Suprapubic skin (tissue), 4 donors: ENCODE measurements around the gene HINT1. TPM values are rescaled to one million over a fixed set of nuclear protein-coding genes. Genes with fewer than 3 reads are reported as not detected.

Experiments used
- DNase-seq, 2 donors: peaks; one replicate each; pipeline ENCODE4 v3.0.0-alpha.2; 2019; ENCODE audit warnings: low spot score in 2 of 2
- H3K27ac ChIP-seq: fragments of 200-600 bp; sonication (generic); one replicate; pipeline ENCODE4 v1.5.1; 2019
- H3K27me3 ChIP-seq: fragments of 200-600 bp; sonication (generic); one replicate; pipeline ENCODE4 v1.5.1; 2019
- H3K36me3 ChIP-seq: fragments of 200-600 bp; sonication (generic); one replicate; pipeline ENCODE4 v1.5.1; 2019
- H3K4me1 ChIP-seq: fragments of 200-600 bp; sonication (generic); one replicate; pipeline ENCODE4 v1.5.1; 2019
- H3K4me3 ChIP-seq: fragments of 200-600 bp; sonication (generic); one replicate; pipeline ENCODE4 v1.5.1; 2019; ENCODE audit warnings: mild to moderate bottlenecking
- H3K9me3 ChIP-seq: fragments of 200-600 bp; sonication (generic); one replicate; pipeline ENCODE4 v1.5.1; 2019
- EP300 ChIP-seq: sonication (generic); formaldehyde crosslinking; IDR thresholded peaks from one replicate; pipeline ENCODE4 v1.6.1; 2017; ENCODE audit warnings: antibody characterized with exemption
- POLR2A ChIP-seq, 2 donors: fragments of 450-650 bp; IDR thresholded peaks; one replicate each; pipeline ENCODE4 v1.6.1; 2017; ENCODE audit warnings: antibody characterized with exemption in 2 of 2, mild to moderate bottlenecking in 2 of 2, moderate library complexity in 2 of 2
- POLR2AphosphoS5 ChIP-seq, 3 donors: sonication (generic); formaldehyde crosslinking; IDR thresholded peaks; one replicate each; pipeline ENCODE4 v1.6.1; 2017; ENCODE audit warnings: antibody characterized with exemption in 3 of 3
- WGBS: methylation state at CpG from one replicate; pipeline ENCODE4 v1.1.5; 2018; 5-methylcytosine and 5-hydroxymethylcytosine counted together
- total RNA-seq, 4 donors: library from RNA; depleted of rRNA; stranded (reverse); fragments of >200 nt; gene quantifications; one replicate each; pipeline ENCODE4 v1.1.0, GENCODE V29; 2016
- TF ChIP-seq, protein P1 (sequence below), 2 donors: fragments of 200-600 bp in 1 of 2; fragments of 450-650 bp in 1 of 2; sonication (generic) in 1 of 2; IDR thresholded peaks; one replicate each; pipeline ENCODE4 v1.5.1; 2016 to 2019; ENCODE audit warnings: antibody characterized with exemption in 2 of 2, mild to moderate bottlenecking in 1 of 2, moderate library complexity in 1 of 2

Gene HINT1
- total RNA-seq, 4 donors from 2014 or later, result 150 to 239 (median 206) TPM

DNA sequence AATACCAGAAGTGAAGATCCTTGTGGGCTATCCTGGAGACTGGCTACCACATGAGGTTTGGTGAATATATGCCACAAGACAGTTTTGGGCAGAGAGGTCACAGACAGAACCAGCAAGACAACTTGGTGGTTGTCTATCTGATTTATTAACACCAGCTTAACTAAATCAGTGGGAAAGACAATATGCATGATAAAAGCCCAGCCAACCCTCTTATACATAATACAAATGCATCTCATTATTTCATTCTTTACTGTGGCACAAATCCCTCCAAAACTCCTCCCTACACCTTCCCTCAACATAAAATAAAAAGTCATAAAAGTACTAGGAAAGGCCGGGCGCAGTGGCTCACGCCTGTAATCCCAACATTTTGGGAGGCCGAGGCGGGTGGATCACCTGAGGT lies 8.1 kb downstream of the HINT1 start:
- no peak overlapping the region for H3K27ac ChIP-seq
- no peak for DNase-seq
- peaks cover 42% of the 10 kb centered on the region for H3K36me3 ChIP-seq
- no peaks in the 10 kb centered on the region for H3K9me3 ChIP-seq
- H3K4me3 ChIP-seq, result no peak overlapping the region
- TF ChIP-seq, protein P1, sequence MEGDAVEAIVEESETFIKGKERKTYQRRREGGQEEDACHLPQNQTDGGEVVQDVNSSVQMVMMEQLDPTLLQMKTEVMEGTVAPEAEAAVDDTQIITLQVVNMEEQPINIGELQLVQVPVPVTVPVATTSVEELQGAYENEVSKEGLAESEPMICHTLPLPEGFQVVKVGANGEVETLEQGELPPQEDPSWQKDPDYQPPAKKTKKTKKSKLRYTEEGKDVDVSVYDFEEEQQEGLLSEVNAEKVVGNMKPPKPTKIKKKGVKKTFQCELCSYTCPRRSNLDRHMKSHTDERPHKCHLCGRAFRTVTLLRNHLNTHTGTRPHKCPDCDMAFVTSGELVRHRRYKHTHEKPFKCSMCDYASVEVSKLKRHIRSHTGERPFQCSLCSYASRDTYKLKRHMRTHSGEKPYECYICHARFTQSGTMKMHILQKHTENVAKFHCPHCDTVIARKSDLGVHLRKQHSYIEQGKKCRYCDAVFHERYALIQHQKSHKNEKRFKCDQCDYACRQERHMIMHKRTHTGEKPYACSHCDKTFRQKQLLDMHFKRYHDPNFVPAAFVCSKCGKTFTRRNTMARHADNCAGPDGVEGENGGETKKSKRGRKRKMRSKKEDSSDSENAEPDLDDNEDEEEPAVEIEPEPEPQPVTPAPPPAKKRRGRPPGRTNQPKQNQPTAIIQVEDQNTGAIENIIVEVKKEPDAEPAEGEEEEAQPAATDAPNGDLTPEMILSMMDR (IDR thresholded peaks at IDR 0.05), result no peak
- no peak for TF ChIP-seq POLR2A (IDR thresholded peaks at IDR 0.05)
- no peak for TF ChIP-seq EP300
- no peak for TF ChIP-seq POLR2AphosphoS5 (IDR thresholded peaks at IDR 0.05)
- 96% methylated on average over 5 of the region's 5 CpGs for WGBS
- H3K4me1 ChIP-seq, result no peaks in the 10 kb centered on the region
- no peaks in the 10 kb centered on the region for H3K27me3 ChIP-seq

DNA sequence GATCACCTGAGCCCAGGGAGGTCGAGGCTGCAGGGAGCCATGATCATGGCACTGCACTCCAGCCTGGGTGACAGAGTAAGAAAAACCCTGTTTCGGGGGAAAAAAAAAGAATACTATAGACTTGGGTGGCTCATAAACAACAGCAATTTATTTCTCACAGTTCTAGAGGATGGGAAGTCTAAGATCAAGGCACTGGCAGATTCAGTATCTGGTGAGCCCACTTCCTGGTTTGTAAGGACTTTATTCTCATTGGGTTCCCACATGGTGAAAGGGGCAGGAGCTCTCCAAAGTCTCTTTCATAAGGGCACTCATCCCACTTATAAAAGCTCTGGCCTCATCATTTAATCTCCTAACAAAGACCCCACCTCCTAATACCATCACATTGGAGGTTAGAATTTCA lies 8.7 kb downstream of the HINT1 start:
- 96% methylated on average over 2 of the region's 2 CpGs for WGBS
- TF ChIP-seq, protein P1 (IDR thresholded peaks at IDR 0.05), result no peak
- TF ChIP-seq POLR2AphosphoS5 (IDR thresholded peaks at IDR 0.05), result no peak
- no peak for TF ChIP-seq EP300
- TF ChIP-seq POLR2A (IDR thresholded peaks at IDR 0.05), result no peak
- Histone ChIP-seq H3K4me1 (no peaks in the 10 kb centered on the region), H3K36me3 (peaks cover 36% of the 10 kb centered on the region), H3K27me3 (no peaks in the 10 kb centered on the region), H3K9me3 (no peaks in the 10 kb centered on the region), H3K4me3 (no peak overlapping the region), H3K27ac (no peak overlapping the region)
- no peak for DNase-seq

DNA sequence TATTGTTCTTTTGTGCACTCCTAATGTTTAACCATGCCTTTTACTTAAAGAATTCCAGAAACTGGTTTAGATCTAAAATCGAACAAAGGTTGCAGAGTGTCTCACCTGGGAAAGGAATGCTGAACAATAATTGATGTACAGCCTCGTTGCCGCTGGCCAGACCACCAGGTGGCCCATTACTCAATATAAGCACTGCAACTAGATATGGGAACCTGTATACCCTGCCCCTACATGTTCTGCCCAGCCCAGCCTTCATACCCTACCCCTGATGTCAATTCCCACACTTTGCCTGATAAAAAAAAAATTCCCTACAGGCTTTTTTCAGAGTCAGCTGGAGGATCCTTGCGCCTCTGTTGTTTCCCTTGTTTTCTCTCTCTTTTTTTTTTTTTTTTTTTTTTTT lies 13.8 kb downstream of the HINT1 start:
- no peaks in the 10 kb centered on the region for H3K4me1 ChIP-seq
- H3K4me3 ChIP-seq, result no peak overlapping the region
- H3K27ac ChIP-seq, result no peak overlapping the region
- 68% methylated on average over 4 of the region's 4 CpGs for WGBS
- TF ChIP-seq POLR2AphosphoS5 (IDR thresholded peaks at IDR 0.05), result no peak
- TF ChIP-seq POLR2A (IDR thresholded peaks at IDR 0.05), result no peak
- TF ChIP-seq, protein P1 (IDR thresholded peaks at IDR 0.05), result no peak
- TF ChIP-seq EP300, result no peak
- H3K9me3 ChIP-seq, result no peaks in the 10 kb centered on the region
- no peaks in the 10 kb centered on the region for H3K27me3 ChIP-seq
- no peak for DNase-seq
- no peaks in the 10 kb centered on the region for H3K36me3 ChIP-seq

DNA sequence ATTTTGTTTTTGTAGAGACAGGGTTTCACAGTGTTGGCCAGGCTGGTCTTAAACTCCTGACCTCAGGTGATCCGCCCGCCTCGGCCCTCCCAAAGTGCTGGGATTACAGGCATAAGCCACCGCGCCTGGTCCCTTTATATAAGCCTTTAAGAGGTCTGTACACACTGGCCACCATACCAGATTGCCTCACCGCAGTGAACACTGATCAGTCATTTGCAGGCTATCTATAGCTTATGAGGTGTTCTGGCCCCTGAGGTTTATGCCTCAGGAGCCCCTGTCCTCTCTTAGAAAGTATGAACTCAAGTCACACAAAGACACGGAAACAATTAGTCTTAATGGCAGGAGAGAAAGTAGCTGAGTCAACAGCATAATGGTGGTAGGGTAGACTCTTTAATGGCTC lies 14.6 kb downstream of the HINT1 start:
- 98% methylated on average over 7 of the region's 7 CpGs for whole genome bisulfite sequencing
- Histone ChIP-seq H3K27ac (no peak overlapping the region), H3K4me1 (no peaks in the 10 kb centered on the region), H3K27me3 (no peaks in the 10 kb centered on the region), H3K9me3 (no peaks in the 10 kb centered on the region), H3K36me3 (no peaks in the 10 kb centered on the region), H3K4me3 (no peak overlapping the region)
- TF ChIP-seq, protein P1 (IDR thresholded peaks at IDR 0.05), result no peak
- TF ChIP-seq POLR2AphosphoS5 (IDR thresholded peaks at IDR 0.05), result no peak
- TF ChIP-seq EP300, result no peak
- TF ChIP-seq POLR2A (IDR thresholded peaks at IDR 0.05), result no peak
- no peak for DNase-seq

DNA sequence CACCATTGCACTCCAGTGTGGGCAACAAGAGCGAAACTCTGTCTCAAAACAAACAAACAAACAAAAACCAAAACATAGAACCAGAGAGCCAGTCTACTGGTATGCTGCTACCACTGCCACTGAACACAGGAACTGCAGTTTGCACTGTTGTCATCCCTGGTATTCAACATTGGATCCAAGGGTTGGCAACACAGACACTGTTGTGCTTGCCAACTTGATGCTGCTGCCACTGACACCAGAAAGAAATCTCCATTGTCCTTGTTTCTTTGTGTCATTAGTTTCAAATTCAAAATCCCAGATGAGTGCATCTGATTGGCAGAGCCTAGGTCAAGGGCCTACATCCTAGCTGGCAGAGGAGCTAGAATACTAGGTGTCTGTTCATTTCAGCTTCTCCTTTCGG lies 16.2 kb downstream of the HINT1 start:
- DNase-seq, result no peak
- 95% methylated on average over 2 of the region's 2 CpGs for WGBS
- no peaks in the 10 kb centered on the region for H3K27me3 ChIP-seq
- TF ChIP-seq POLR2AphosphoS5 (IDR thresholded peaks at IDR 0.05), result no peak
- TF ChIP-seq, protein P1 (IDR thresholded peaks at IDR 0.05), result no peak
- no peak for TF ChIP-seq POLR2A (IDR thresholded peaks at IDR 0.05)
- no peak for TF ChIP-seq EP300
- H3K27ac ChIP-seq, result no peak overlapping the region
- H3K9me3 ChIP-seq, result no peaks in the 10 kb centered on the region
- no peaks in the 10 kb centered on the region for H3K36me3 ChIP-seq
- H3K4me1 ChIP-seq, result no peaks in the 10 kb centered on the region
- H3K4me3 ChIP-seq, result no peak overlapping the region
